A549 (cell line): ENCODE measurements around the gene MTRFR. TPM values are rescaled to one million over a fixed set of nuclear protein-coding genes. Genes with fewer than 3 reads are reported as not detected.
"Not testable (repeated sequence)": the region's sequence is repeated elsewhere in the genome, so short reads cannot be mapped to it uniquely, and the experiment has no call there.

ENCODE experiments used
- ATAC-seq, 2 experiments: fragments of 200-7000 bp in 1 of 2; fragments of >200 bp in 1 of 2; cut with Nextera tagmentation in 1 of 2; cut with Tn5 transposase in 1 of 2; 3 replicates each; pipeline versions ENCODE4 v1.8.0 to v1.9.1; 2018 to 2020; ENCODE audit warnings: mild to moderate bottlenecking in 1 of 2, moderate library complexity in 1 of 2
- CTCF ChIA-PET: fragments of 300-600 bp; sonication (Branson Sonifier 250); formaldehyde crosslinking; extraction: SDS; loops from one replicate; lab custom pipeline; 2021; ENCODE audit warnings: antibody characterized with exemption, inconsistent platforms; lab: Yijun Ruan, JAX
- POLR2A ChIA-PET: fragments of 350-600 bp; formaldehyde crosslinking; extraction: SDS; loops from one replicate; lab custom pipeline; 2021; ENCODE audit warnings: antibody characterized with exemption, inconsistent platforms; lab: Yijun Ruan, JAX
- DNase-seq, 2 experiments: peaks; one replicate each; pipeline versions ENCODE4 v3.0.0 to v3.0.0-alpha.2; 2011 to 2016; ENCODE audit warnings: low read depth in 1 of 2, low spot score in 1 of 2
- FAIRE-seq: peaks from 2 replicates; lab custom pipeline; 2011; peaks lifted over from hg19 to GRCh38; lab: Jason Lieb, UNC
- H3K27ac ChIP-seq, 2 experiments: fragments of >200 bp; sonication (Bioruptor Twin); formaldehyde crosslinking; 3 replicates each; pipeline ENCODE4 v1.5.1; 2016 to 2017
- H3K4me1 ChIP-seq: fragments of >200 bp; sonication (Bioruptor Twin); formaldehyde crosslinking; 3 replicates; pipeline ENCODE4 v1.6.1; 2016
- H3K4me2 ChIP-seq: fragments of >200 bp; sonication (Bioruptor Twin); formaldehyde crosslinking; 3 replicates; pipeline ENCODE4 v1.6.1; 2016
- H3K4me3 ChIP-seq: fragments of >200 bp; sonication (Bioruptor Twin); formaldehyde crosslinking; 3 replicates; pipeline ENCODE4 v1.5.1; 2016
- H3K9me3 ChIP-seq: fragments of >200 bp; sonication (Bioruptor Twin); formaldehyde crosslinking; 3 replicates; pipeline ENCODE4 v1.6.1; 2016
- BHLHE40 ChIP-seq: IDR thresholded peaks from 2 replicates; pipeline ENCODE4 v1.6.1; 2012; ENCODE audit warnings: low read depth, low read length, inconsistent platforms
- CBX2 ChIP-seq: fragments of 200-600 bp; sonication (generic); IDR thresholded peaks from 2 replicates; pipeline ENCODE4 v1.6.1; 2016; ENCODE audit warnings: low read depth, mild to moderate bottlenecking, borderline replicate concordance
- CHD4 ChIP-seq: fragments of 200-600 bp; sonication (generic); IDR thresholded peaks from 2 replicates; pipeline ENCODE4 v1.6.1; 2016; ENCODE audit warnings: antibody characterized with exemption, mild to moderate bottlenecking, borderline replicate concordance
- EHMT2 ChIP-seq: fragments of 200-600 bp; sonication (generic); IDR thresholded peaks from 2 replicates; pipeline ENCODE4 v1.6.1; 2016; ENCODE audit warnings: antibody characterized with exemption, low read depth, mild to moderate bottlenecking, moderate library complexity
- FOXS1 ChIP-seq: fragments of 250-450 bp; sonication (Bioruptor Pico); IDR thresholded peaks from 2 replicates; pipeline ENCODE4 v1.5.0; 2020; ENCODE audit warnings: mild to moderate bottlenecking, moderate library complexity
- GATA3 ChIP-seq: IDR thresholded peaks from 2 replicates; pipeline ENCODE4 v1.6.1; 2012; ENCODE audit warnings: borderline replicate concordance
- HDAC2 ChIP-seq: fragments of 200-600 bp; sonication (generic); IDR thresholded peaks from 2 replicates; pipeline ENCODE4 v1.6.1; 2016
- HOXB5 ChIP-seq: fragments of 250-450 bp; sonication (Bioruptor Pico); IDR thresholded peaks from 2 replicates; pipeline ENCODE4 v1.5.0; 2020; ENCODE audit warnings: mild to moderate bottlenecking, moderate library complexity
- JUN ChIP-seq, 2 experiments: fragments of >200 bp; sonication (Bioruptor Twin); formaldehyde crosslinking; IDR thresholded peaks; 2 replicates in 1 of 2; 3 replicates in 1 of 2; pipeline ENCODE4 v1.6.1; 2016 to 2017
- KDM1A ChIP-seq: fragments of 200-600 bp; sonication (generic); IDR thresholded peaks from 2 replicates; pipeline ENCODE4 v1.6.1; 2016; ENCODE audit warnings: low read depth, mild to moderate bottlenecking
- MAZ ChIP-seq: fragments of 150-350 bp; IDR thresholded peaks from 2 replicates; pipeline ENCODE4 v1.6.1; 2014; ENCODE audit warnings: antibody characterized with exemption, low read depth, low read length, borderline replicate concordance
- MYC ChIP-seq: IDR thresholded peaks from 2 replicates; pipeline ENCODE4 v1.6.1; 2012; ENCODE audit warnings: mild to moderate bottlenecking, inconsistent platforms, low read length, improper control_type of control experiment, borderline replicate concordance
- POLR2A ChIP-seq: IDR thresholded peaks from 2 replicates; pipeline ENCODE4 v1.6.1; 2012; ENCODE audit warnings: mild to moderate bottlenecking, low read length
- POLR2AphosphoS2 ChIP-seq: conservative IDR thresholded peaks from 2 replicates; pipeline ENCODE4 v1.6.1; 2012; ENCODE audit warnings: low read length, improper control_type of control experiment, inconsistent platforms
- RCOR1 ChIP-seq: fragments of 150-350 bp; IDR thresholded peaks from 2 replicates; pipeline ENCODE4 v1.6.1; 2014; ENCODE audit warnings: antibody characterized with exemption, low read length, low read depth
- RNF2 ChIP-seq: fragments of 200-600 bp; sonication (generic); IDR thresholded peaks from 2 replicates; pipeline ENCODE4 v1.6.1; 2016; ENCODE audit warnings: low read depth, mild to moderate bottlenecking, antibody characterized with exemption, moderate library complexity, borderline replicate concordance
- ZFP36 ChIP-seq: fragments of 450-650 bp; IDR thresholded peaks from 2 replicates; pipeline ENCODE4 v1.6.1; 2014; ENCODE audit warnings: borderline replicate concordance; ENCODE audit not compliant: partially characterized antibody
- ZNF302 ChIP-seq: fragments of 250-450 bp; sonication (Bioruptor Pico); IDR thresholded peaks from 2 replicates; pipeline ENCODE4 v1.9.0; 2021; ENCODE audit warnings: inconsistent platforms, mild to moderate bottlenecking, moderate library complexity
- ZSCAN20 ChIP-seq: fragments of 250-450 bp; sonication (Bioruptor Pico); IDR thresholded peaks from 2 replicates; pipeline ENCODE4 v1.8.0; 2022; ENCODE audit warnings: mild to moderate bottlenecking, moderate library complexity
- WGBS: methylation state at CpG from one replicate; pipeline ENCODE4 v1.1.6; 2017; ENCODE audit errors: missing lambda C conversion rate; 5-methylcytosine and 5-hydroxymethylcytosine counted together
- polyA plus RNA-seq, 4 experiments: library from polyadenylated mRNA; depleted of rRNA in 3 of 4; stranded (reverse); fragments of >200 nt; fragmentation: RNase III in 1 of 4; extraction: RNeasy Plus Mini Kit Qiagen cat#74134 plus additional on column Dnase treatment in 1 of 4; gene quantifications; 2 replicates in 3 of 4; 3 replicates in 1 of 4; pipeline ENCODE4 v1.2.3, GENCODE V29; 2011 to 2017
- TF ChIP-seq, protein P1 (sequence below): fragments of 250-450 bp; sonication (Bioruptor Pico); IDR thresholded peaks from 2 replicates; pipeline ENCODE4 v1.5.0; 2020; ENCODE audit warnings: low read depth, mild to moderate bottlenecking, moderate library complexity
- TF ChIP-seq, protein P2 (sequence below): fragments of 150-350 bp; IDR thresholded peaks from 2 replicates; pipeline ENCODE4 v1.6.1; 2014; ENCODE audit warnings: low read depth, mild to moderate bottlenecking, low read length
- TF ChIP-seq, protein P3 (sequence below): fragments of >200 bp; sonication (Bioruptor Twin); formaldehyde crosslinking; IDR thresholded peaks from 2 replicates; pipeline ENCODE4 v1.6.1; 2016

Gene MTRFR
- polyA plus RNA-seq, 2 of the 4 experiments (the other 2 are of a cell fraction): 15.5 to 25.2 TPM

DNA sequence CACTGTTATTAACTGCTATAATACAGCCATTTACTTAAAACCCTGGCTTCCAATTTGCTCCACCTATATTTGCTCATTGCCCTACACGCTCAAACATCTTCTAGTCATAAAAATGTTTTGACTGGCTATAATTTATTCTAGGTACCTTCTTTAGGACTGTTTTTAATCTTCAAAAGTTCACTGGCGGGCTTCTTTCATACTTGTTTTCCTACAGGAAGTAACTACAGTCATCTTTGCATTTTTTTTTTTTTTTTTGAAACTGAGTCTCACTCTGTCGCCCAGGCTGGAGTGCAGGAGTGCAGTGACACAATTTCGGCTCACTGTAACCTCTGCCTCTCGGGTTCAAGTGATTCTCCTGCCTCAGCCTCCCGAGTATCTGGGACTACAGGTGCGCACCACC is 32.8 kb upstream of the MTRFR start:
- H3K27ac ChIP-seq: no peak overlapping the region
- FAIRE-seq (no peak), DNase-seq (no peak), ATAC-seq (no peak)
- no peaks in the 10 kb centered on the region for H3K4me1 ChIP-seq
- H3K4me3 ChIP-seq: no peak overlapping the region
- H3K4me2 ChIP-seq: no peak overlapping the region
- WGBS: 95% methylated on average over 7 of the region's 7 CpGs
- no peaks in the 10 kb centered on the region for H3K9me3 ChIP-seq
- ChIA-PET POLR2A (no interaction called here), CTCF (interaction anchor here (0.9 kb wide), 1 partner anchor 37 kb away, joined by 6 read pairs; no protein-coding TSS in a partner anchor)
- TF ChIP-seq EHMT2 (no peak), ZNF302 (CRISPR knock-in tag) (no peak), HDAC2 (no peak), POLR2A (no peak), ZSCAN20 (no peak), CHD4 (no peak), POLR2AphosphoS2 (no peak), MYC (no peak), KDM1A (no peak)
- TF ChIP-seq, protein P1, sequence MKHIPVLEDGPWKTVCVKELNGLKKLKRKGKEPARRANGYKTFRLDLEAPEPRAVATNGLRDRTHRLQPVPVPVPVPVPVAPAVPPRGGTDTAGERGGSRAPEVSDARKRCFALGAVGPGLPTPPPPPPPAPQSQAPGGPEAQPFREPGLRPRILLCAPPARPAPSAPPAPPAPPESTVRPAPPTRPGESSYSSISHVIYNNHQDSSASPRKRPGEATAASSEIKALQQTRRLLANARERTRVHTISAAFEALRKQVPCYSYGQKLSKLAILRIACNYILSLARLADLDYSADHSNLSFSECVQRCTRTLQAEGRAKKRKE (CRISPR knock-in tag): no peak
- TF ChIP-seq, protein P2, sequence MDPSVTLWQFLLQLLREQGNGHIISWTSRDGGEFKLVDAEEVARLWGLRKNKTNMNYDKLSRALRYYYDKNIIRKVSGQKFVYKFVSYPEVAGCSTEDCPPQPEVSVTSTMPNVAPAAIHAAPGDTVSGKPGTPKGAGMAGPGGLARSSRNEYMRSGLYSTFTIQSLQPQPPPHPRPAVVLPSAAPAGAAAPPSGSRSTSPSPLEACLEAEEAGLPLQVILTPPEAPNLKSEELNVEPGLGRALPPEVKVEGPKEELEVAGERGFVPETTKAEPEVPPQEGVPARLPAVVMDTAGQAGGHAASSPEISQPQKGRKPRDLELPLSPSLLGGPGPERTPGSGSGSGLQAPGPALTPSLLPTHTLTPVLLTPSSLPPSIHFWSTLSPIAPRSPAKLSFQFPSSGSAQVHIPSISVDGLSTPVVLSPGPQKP: no peak

DNA sequence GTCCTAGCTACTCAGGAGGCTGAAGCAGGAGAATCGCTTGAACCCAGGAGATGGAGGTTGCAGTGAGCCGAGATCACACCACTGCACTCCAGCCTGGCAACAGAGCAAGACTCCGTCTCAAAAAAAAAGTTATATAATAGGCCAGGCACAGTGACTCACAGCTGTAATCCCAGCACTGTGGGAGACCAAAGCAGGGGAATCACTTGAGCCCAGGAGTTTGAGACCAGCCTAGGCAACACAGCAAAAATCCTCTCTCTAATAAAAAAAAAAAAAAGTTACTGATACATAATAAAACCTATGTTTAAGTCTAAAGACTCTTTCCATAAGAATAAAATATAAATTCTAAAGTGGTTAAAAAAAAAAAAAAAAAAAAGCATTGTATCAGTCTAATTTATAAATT is 26.4 kb upstream of the MTRFR start:
- DNase-seq, H3K4me2 ChIP-seq, H3K4me1 ChIP-seq, H3K4me3 ChIP-seq, H3K9me3 ChIP-seq, H3K27ac ChIP-seq, ATAC-seq, FAIRE-seq: not testable (repeated sequence)
- WGBS: 85% methylated on average over 3 of the region's 3 CpGs
- POLR2A ChIA-PET: interaction anchor here (0.6 to 1.3 kb wide), 2 partner anchors 10 to 26 kb away, joined by 4 to 7 read pairs; partner anchors contain the start of gene MPHOSPH9
- CTCF ChIA-PET: interaction anchor here (0.7 to 1.5 kb wide), 2 partner anchors 163 to 180 kb away, joined by 4 read pairs; no protein-coding TSS in a partner anchor

DNA sequence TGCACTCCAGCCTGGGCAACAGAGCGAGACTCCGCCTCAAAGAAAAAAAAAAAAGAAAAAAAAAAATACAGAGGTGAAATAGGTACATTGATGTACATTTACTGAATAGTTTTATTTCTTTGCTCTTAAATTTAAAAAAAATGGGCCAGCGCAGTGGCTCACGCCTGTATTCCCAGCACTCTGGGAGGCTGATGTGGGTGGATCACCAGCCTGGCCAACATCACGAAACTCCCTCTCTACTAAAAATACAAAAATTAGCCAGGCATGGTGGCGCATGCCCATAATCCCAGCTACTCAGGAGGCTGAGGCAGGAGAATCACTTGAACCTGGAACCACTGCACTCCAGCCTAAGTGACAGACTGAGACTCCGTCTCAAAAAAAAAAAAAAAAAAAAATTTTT is 25.4 kb upstream of the MTRFR start:
- FAIRE-seq, H3K9me3 ChIP-seq, H3K4me2 ChIP-seq, DNase-seq, H3K4me3 ChIP-seq, POLR2A ChIA-PET, ATAC-seq, H3K27ac ChIP-seq, H3K4me1 ChIP-seq: not testable (repeated sequence)
- WGBS: 94% methylated on average over 7 of the region's 7 CpGs
- CTCF ChIA-PET: interaction anchor here (0.6 to 0.7 kb wide), 2 partner anchors 191 to 202 kb away, joined by 3 read pairs; no protein-coding TSS in a partner anchor

GRCh38 chr12:123223241-123223668 is 10.0 kb upstream of the MTRFR start:
- Histone ChIP-seq H3K4me3 (no peak overlapping the region), H3K4me2 (no peak overlapping the region), H3K9me3 (no peaks in the 10 kb centered on the region), H3K4me1 (no peaks in the 10 kb centered on the region), H3K27ac (no peak overlapping the region)
- ATAC-seq (no peak; a peak in 1 of 6 replicates), FAIRE-seq (no peak), DNase-seq (no peak)
- POLR2A ChIA-PET: interaction anchor here (1.6 kb wide), 1 partner anchor 10 kb away, joined by 14 read pairs; the partner anchor contains the start of genes MPHOSPH9 and MTRFR
- CTCF ChIA-PET: interaction anchor here (1.2 kb wide), 1 partner anchor 9 kb away, joined by 4 read pairs; no protein-coding TSS in a partner anchor
- no peak for TF ChIP-seq HDAC2
- 95% methylated on average over 11 of the region's 11 CpGs for WGBS

GRCh38 chr12:123225443-123225842 is 7.8 kb upstream of the MTRFR start:
- ATAC-seq (no peak), DNase-seq (no peak)
- no peaks in the 10 kb centered on the region for H3K9me3 ChIP-seq

More at GRCh38 chr12:123225443-123225842, 7.8 kb upstream of the MTRFR start:
- no peak overlapping the region for H3K27ac ChIP-seq
- FAIRE-seq: no peak
- POLR2A ChIA-PET: interaction anchor here (1.0 kb wide), 1 partner anchor 8 kb away, joined by 3 read pairs; the partner anchor contains the start of gene MTRFR
- TF ChIP-seq HOXB5: no peak
- TF ChIP-seq JUN (IDR thresholded peaks at IDR 0.05): no peak
- TF ChIP-seq ZNF302 (CRISPR knock-in tag): no peak
- TF ChIP-seq FOXS1 (CRISPR knock-in tag): no peak
- TF ChIP-seq ZFP36: no peak
- TF ChIP-seq CBX2: no peak
- TF ChIP-seq BHLHE40: no peak
- no peak for TF ChIP-seq GATA3
- TF ChIP-seq, protein P3, sequence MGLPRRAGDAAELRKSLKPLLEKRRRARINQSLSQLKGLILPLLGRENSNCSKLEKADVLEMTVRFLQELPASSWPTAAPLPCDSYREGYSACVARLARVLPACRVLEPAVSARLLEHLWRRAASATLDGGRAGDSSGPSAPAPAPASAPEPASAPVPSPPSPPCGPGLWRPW: no peak
- no peak for TF ChIP-seq RCOR1
- no peak for TF ChIP-seq MAZ
- TF ChIP-seq RNF2: no peak
- no peak for TF ChIP-seq HDAC2
- TF ChIP-seq, all 56 proteins: peak for 0
- no peak overlapping the region for H3K4me2 ChIP-seq
- no peak overlapping the region for H3K4me3 ChIP-seq
- H3K4me1 ChIP-seq: peaks cover 14% of the 10 kb centered on the region; the same call in 2 of the 3 replicates
- WGBS: 92% methylated on average over 2 of the region's 2 CpGs
- CTCF ChIA-PET: interaction anchor here (1.9 to 2.6 kb wide), 2 partner anchors 13 to 182 kb away, joined by 5 to 9 read pairs; no protein-coding TSS in a partner anchor
